NCI-H345 treated with DMSO at 0.1 percent for 48 hours (cell line): Measurements from ENCODE around the gene CRHR2.

ENCODE experiments used
- DNase-seq: peaks from one replicate; lab custom pipeline; 2025; ENCODE audit not compliant: unreplicated experiment; lab: John Stamatoyannopoulos, UW

CRHR2 gene

DNA sequence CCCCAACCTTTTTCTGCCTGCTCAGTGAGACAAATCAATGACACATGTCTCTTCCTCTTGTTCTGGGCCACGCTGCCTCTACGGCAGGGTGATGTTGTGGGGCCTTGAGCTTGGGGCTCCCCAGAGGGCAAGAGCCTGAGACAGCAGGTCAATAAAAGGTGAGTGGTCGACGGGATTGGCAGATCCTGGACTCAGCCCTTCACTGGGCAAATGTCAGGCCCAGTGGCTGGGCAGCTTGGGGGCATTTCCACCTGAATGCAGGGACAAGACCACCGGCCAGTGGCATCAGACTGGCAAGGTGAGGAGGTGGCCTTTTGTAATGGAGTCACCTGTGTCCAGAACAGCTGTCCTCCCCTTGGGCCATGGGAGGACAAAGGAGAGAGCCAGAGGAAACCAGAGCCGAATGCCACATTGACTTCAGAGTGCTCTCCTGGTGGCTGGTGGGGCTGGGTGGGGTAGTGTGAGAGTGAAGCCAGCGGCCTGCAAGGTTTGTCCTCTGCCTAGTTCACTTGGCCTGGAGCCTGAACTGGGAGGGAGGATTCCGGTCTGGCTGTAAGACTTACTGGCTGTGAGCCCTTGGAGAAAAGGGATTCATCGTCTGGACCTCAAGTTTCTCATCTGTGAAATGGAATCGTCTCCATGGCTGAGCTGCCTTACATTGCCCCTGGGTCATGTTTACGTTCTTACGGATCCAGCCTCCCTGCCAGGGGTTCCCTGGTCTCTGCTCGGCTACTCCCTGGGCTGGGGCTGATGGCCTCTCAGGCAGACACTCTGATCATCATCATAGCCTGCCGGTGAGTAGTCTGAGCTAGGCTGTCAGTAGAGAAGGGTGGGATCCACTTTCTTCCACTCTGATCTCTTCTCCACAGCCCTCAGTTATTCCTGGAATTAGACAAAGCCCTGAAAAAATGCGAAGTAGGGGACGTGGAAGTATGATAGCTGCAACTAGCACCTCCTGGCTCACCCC is 25.4 kb upstream of the CRHR2 start:
- DNase-seq, result no peak

DNA sequence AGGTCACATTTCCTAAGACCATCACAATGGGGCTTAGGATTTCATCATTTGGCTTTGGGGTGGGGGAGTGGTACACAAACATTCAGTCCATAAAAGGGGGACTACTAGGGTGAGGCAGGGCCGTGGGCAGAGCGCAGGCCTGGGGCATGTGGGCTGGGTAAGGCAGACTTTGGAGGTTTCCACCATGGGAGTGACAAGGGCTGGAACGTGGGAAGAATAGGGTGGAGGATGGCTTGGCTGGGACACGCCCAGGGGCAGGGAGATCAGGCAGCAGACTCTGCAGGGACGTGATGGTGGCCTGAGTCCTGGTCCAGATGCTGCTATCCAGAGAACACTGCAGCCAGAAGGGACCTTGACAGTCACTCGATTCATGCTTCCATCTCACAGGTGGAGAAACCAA is 24.7 kb upstream of the CRHR2 start:
- DNase-seq, result no peak

- no peak for DNase-seq
Measured at GRCh38 chr7:30706316-30706715, 24.1 kb upstream of the CRHR2 start.

DNA sequence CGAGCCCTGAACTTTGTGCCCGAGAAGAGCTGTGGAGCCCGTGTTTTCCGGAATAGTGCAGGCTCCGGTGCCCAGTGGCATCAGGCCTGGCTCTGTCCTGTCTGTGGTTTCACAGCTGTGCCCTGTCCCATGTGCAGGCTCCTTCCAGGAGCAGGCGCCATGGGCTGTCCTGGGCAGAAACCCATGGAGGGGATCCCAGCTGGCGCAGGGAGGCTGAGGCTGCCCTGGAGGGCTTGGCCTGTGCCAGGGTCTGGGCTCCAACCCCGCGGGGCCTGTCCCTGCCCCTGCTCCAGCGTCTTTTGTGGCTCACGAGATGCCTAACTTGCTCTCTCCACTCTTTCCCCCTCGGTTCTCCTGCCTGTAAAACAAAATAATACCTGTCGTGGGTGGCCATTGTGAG is 23.3 kb upstream of the CRHR2 start:
- DNase-seq, result no peak

GRCh38 chr7:30705008-30705407 is 22.8 kb upstream of the CRHR2 start:
- DNase-seq, result no peak

GRCh38 chr7:30703756-30704155 is 21.5 kb upstream of the CRHR2 start:
- no peak for DNase-seq

DNA sequence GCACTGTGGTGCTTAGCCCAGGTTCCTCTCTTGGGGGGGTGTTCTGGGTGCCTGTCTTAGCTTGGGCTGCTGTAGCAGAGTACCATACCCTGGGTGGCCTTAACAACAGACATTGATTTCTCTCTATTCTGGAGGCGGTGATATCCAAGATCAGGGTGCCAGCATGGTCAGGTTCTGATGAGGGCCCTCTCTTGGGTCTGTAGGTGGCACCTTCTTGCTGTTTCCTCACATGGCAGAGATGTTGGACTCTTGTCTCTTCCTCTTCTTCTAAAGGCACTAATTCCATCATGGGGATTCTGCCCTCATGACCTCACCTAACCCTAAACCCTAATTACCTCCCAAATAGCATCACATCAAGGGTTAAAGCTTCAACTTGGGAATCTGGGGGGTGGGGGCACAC is 19.9 kb upstream of the CRHR2 start:
- no peak for DNase-seq

DNA sequence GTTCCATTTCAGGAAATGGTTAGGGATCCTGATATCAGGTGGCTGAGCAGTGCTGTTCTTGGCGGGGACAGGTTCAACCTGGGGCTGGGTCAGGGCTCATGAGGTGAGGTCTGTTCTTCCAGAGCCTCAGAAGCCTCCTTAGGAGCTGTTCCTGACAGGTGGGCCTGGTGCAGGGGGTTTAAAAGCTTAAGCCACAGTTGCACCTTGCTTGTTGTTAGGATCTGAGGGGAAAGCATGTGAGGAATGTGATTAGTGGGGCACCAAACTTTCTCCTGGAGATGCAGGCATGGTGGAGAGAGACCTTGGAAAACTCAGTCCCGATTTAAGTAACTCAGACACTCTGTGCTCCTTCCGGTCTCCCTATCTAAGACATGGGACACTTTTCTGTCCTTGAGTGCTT is 18.7 kb upstream of the CRHR2 start:
- no peak for DNase-seq

GRCh38 chr7:30699706-30700495 is 17.6 kb upstream of the CRHR2 start:
- no peak for DNase-seq

- no peak for DNase-seq
Measured at GRCh38 chr7:30698481-30698880, 16.2 kb upstream of the CRHR2 start.

- no peak for DNase-seq
Measured at GRCh38 chr7:30697719-30698460, 15.6 kb upstream of the CRHR2 start.

- DNase-seq, result no peak
Measured at GRCh38 chr7:30694774-30695721, 12.8 kb upstream of the CRHR2 start.

DNA sequence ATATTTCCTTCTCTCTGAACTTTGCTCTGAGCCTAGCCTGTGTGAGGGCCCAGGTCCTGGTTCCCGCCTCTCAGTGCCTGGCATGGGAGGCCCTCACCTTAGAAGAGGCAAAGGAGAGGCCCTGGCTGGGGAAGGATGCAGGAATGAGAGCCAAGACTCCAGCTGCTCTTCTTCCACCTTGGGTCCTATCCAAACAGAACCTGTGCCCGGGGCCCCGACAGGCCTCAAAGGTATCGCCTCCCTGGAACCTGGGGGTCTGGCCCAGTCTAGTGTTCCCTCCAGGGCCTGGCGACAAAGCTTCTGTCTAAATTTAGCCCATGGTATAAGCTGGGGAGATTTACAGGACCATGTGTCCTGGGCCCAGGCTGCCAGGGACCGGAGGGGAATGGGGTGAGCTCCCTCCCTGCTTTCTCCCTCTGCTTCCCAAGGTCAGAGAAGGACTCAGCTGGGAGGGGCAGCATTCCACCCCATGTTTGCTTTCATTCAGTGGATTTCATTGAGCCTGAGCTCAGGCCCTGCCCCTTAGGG is 12.0 kb upstream of the CRHR2 start:
- DNase-seq, result no peak

- no peak for DNase-seq
Measured at GRCh38 chr7:30692882-30693281, 10.6 kb upstream of the CRHR2 start.

DNA sequence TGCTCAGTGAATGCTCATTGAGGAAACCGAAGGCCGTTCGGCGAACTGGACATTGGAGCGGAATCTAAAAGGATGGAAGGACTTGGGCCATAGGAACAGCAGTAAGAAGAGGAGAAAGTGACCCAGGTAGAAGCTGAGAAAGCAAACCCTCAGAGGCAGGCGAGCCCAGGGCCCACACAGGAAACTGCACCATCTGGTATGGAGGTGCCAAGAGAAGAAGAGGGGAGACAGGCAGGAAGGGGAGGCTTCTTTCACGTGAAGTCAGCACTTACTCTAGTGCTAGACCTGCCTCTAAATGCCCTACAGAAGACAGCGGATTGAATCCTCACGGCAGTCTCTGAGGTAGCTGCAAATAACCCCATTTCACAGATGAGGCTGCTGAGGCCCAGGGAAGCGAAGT is 10.2 kb upstream of the CRHR2 start:
- DNase-seq, result no peak

GRCh38 chr7:30690011-30690410 is 7.8 kb upstream of the CRHR2 start:
- DNase-seq, result no peak

- DNase-seq, result no peak
Measured at GRCh38 chr7:30688718-30689221, 6.5 kb upstream of the CRHR2 start.

GRCh38 chr7:30687604-30688003 is 5.3 kb upstream of the CRHR2 start:
- no peak for DNase-seq

DNA sequence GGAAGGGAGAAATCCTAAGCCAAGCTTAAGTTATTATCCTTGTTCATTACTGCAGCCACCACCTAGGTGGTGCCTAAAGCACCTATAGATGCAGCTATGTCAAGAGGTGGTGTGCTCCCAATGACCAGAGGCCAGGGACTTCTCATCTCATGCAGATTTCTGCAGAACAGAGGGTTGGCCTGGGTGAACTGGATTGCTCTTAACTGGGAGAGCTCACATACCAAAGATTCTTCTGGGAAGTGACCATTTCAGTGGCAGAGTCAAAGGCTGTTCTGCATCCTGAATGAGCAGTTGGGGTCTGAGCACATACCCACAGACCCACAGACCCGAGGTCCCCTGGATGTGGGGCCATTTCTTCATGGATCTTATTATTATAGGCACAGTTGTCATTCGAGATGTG is 2.1 kb upstream of the CRHR2 start:
- no peak for DNase-seq

DNA sequence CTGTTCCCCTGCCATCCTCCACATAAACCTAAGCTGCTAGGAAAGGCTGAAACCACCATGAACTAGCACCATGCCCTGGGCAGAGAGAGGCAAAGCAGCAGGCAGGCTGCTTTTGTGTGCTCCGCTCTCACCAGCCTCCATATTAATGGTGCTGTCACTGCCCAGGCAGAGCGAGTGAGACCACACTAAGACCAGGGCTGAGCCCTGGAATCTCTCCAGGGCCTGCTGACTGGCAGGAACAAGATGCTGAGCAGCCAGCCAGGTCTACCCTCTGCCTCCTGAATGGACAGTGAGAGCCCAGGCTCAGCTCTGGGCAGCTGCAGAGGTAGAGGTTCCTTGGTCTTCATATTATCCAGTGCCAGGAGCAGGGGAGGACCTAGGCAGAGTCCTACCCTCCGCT is 1.6 kb upstream of the CRHR2 start:
- no peak for DNase-seq
